GM23248 (cell line): Measurements from ENCODE around the gene CFAP61.

Experiments used
- EZH2 ChIP-seq: fragments of 200-600 bp; sonication (generic); IDR thresholded peaks from 2 replicates; pipeline ENCODE4 v1.6.1; 2018; ENCODE audit warnings: antibody characterized with exemption, mild to moderate bottlenecking; ENCODE audit not compliant: insufficient read depth, poor library complexity, severe bottlenecking
- EZH2phosphoT487 ChIP-seq: fragments of 200-600 bp; sonication (generic); IDR thresholded peaks from 2 replicates; pipeline ENCODE4 v1.6.1; 2018; ENCODE audit warnings: antibody characterized with exemption, moderate library complexity, mild to moderate bottlenecking, low read depth; ENCODE audit not compliant: insufficient read depth

GRCh38 chr20:20261159-20261558 lies 208.8 kb downstream of the CFAP61 start:
- TF ChIP-seq EZH2phosphoT487 (no peak), EZH2 (no peak)
